Rectal smooth muscle tissue (tissue), 1 donor: ENCODE measurements around the gene EFNB3.
A peak's percentile ranks its signal among the peaks of the same experiment; 100 is the strongest.

Experiments
- H3K27ac ChIP-seq: one replicate; pipeline ENCODE4 v1.7.0; 2013; ENCODE audit warnings: low read depth, low read length, inconsistent platforms
- H3K27me3 ChIP-seq: one replicate; pipeline ENCODE4 v1.7.0; 2013; ENCODE audit warnings: low read length; ENCODE audit not compliant: control insufficient read depth, insufficient read depth
- H3K36me3 ChIP-seq: one replicate; pipeline ENCODE4 v1.7.0; 2013; ENCODE audit warnings: low read length; ENCODE audit not compliant: control insufficient read depth, insufficient read depth
- H3K4me1 ChIP-seq: one replicate; pipeline ENCODE4 v1.7.0; 2013; ENCODE audit warnings: low read length; ENCODE audit not compliant: control insufficient read depth, insufficient read depth
- H3K4me3 ChIP-seq: one replicate; pipeline ENCODE4 v1.7.0; 2013; ENCODE audit warnings: low read length
- H3K9ac ChIP-seq: one replicate; pipeline ENCODE4 v1.7.0; 2013; ENCODE audit warnings: low read length

Gene EFNB3

GRCh38 chr17:7715936-7716886 lies 11.2 kb downstream of the EFNB3 start:
- Histone ChIP-seq H3K27me3 (peaks cover 20% of the 10 kb centered on the region), H3K9ac (no peak overlapping the region), H3K27ac (peak overlapping the region; percentile 25), H3K4me1 (peaks cover 2% of the 10 kb centered on the region), H3K36me3 (no peaks in the 10 kb centered on the region), H3K4me3 (peak overlapping the region; percentile 67)

- Histone ChIP-seq H3K9ac (peak within 1 kb of the TSS; percentile 24), H3K27ac (peak within 1 kb of the TSS; percentile 25)
Measured at GRCh38 chr17:7716901-7717755, 12.1 kb downstream of the EFNB3 start, which contains the start of gene DNAH2. Gene DNAH2 (plus strand): TSS chr17:7717744. CDS start chr17:7719735, 1,991 bp downstream.

GRCh38 chr17:7717756-7718350 lies 12.9 kb downstream of the EFNB3 start:
- no peak overlapping the region for H3K9ac ChIP-seq
- H3K4me3 ChIP-seq: peak overlapping the region; percentile 67
- no peak overlapping the region for H3K27ac ChIP-seq
- peaks cover 2% of the 10 kb centered on the region for H3K4me1 ChIP-seq
- H3K36me3 ChIP-seq: no peaks in the 10 kb centered on the region
- H3K27me3 ChIP-seq: peaks cover 16% of the 10 kb centered on the region

More at GRCh38 chr17:7716901-7717755, 12.1 kb downstream of the EFNB3 start, which contains the start of gene DNAH2:
- Histone ChIP-seq H3K4me1 (peaks cover 2% of the 10 kb centered on the region), H3K27me3 (peaks cover 14% of the 10 kb centered on the region), H3K4me3 (peak within 1 kb of the TSS; percentile 67), H3K36me3 (no peaks in the 10 kb centered on the region)

GRCh38 chr17:7719661-7720060 lies 14.7 kb downstream of the EFNB3 start:
- no peak overlapping the region for H3K27ac ChIP-seq
- no peak overlapping the region for H3K9ac ChIP-seq
- H3K4me1 ChIP-seq: peaks cover 2% of the 10 kb centered on the region
- H3K4me3 ChIP-seq: no peak overlapping the region
- no peaks in the 10 kb centered on the region for H3K36me3 ChIP-seq
- H3K27me3 ChIP-seq: peaks cover 13% of the 10 kb centered on the region

DNA sequence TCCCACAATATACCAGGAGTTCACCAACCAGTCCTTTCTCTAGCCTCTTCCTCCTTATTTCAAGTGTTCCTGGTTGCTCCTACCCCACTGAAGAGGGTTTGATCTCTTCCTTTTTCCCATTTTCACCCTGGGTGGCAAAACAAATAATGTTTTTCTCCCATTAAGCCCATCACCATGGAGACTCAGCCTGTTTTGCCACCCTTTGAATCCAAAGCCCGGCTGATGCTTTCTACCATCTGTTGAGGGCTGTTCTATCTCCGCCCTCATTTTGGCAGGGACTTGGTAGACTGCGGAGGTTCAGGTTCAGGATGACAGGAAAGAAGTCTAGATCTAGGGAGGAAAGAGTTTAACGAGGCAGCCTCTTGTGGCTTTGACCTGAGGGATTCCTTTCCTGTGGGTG lies 15.1 kb downstream of the EFNB3 start:
- H3K36me3 ChIP-seq: no peaks in the 10 kb centered on the region
- no peak overlapping the region for H3K27ac ChIP-seq
- no peak overlapping the region for H3K9ac ChIP-seq
- peaks cover 2% of the 10 kb centered on the region for H3K4me1 ChIP-seq
- H3K4me3 ChIP-seq: no peak overlapping the region
- peaks cover 12% of the 10 kb centered on the region for H3K27me3 ChIP-seq

DNA sequence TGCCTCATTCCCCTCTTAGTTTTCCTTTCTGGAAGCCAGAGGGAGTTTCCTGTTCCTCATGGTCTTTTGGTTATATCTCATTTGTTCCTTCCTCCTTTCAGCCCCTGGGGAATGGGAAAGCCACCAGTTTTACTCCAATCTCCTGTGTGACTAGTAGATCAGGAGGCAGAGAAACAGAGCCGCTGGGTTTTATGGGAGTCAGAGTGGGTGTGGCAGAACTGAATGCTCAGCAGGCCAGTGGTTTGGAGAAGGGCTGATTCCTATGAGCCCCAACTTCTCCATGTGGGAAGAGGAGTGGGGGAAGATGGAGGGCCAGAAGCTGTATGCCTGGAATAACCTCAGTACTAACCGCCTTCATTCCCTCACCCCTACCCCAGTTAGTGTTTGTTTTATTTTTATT lies 16.6 kb downstream of the EFNB3 start:
- no peaks in the 10 kb centered on the region for H3K36me3 ChIP-seq
- no peak overlapping the region for H3K9ac ChIP-seq
- peaks cover 5% of the 10 kb centered on the region for H3K27me3 ChIP-seq
- H3K4me1 ChIP-seq: peaks cover 2% of the 10 kb centered on the region
- no peak overlapping the region for H3K27ac ChIP-seq
- no peak overlapping the region for H3K4me3 ChIP-seq

GRCh38 chr17:7727886-7728285 lies 22.9 kb downstream of the EFNB3 start:
- no peaks in the 10 kb centered on the region for H3K4me1 ChIP-seq
- no peak overlapping the region for H3K4me3 ChIP-seq
- no peaks in the 10 kb centered on the region for H3K27me3 ChIP-seq
- no peak overlapping the region for H3K9ac ChIP-seq
- H3K36me3 ChIP-seq: no peaks in the 10 kb centered on the region
- no peak overlapping the region for H3K27ac ChIP-seq

DNA sequence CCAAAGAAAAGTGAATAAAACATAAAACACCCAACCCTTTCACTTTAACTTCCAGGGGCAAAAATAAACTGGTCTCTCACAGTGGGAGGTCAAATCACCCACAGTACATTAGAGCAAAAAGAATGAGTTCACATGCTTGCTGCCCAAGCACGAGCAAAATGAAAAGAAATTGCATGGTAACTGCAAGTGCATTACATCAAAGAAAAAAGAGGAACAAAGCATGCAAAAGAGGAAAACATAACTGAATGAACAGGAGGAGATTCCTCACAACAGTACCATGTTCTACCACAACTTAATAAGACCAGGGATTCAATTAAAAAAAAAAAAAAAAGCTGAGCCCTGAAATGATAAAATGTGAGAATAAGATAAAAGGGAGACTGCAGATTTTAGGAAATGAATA lies 24.8 kb downstream of the EFNB3 start:
- H3K4me3 ChIP-seq: no peak overlapping the region
- no peak overlapping the region for H3K27ac ChIP-seq
- H3K9ac ChIP-seq: no peak overlapping the region
- no peaks in the 10 kb centered on the region for H3K4me1 ChIP-seq
- H3K27me3 ChIP-seq: no peaks in the 10 kb centered on the region
- H3K36me3 ChIP-seq: no peaks in the 10 kb centered on the region

DNA sequence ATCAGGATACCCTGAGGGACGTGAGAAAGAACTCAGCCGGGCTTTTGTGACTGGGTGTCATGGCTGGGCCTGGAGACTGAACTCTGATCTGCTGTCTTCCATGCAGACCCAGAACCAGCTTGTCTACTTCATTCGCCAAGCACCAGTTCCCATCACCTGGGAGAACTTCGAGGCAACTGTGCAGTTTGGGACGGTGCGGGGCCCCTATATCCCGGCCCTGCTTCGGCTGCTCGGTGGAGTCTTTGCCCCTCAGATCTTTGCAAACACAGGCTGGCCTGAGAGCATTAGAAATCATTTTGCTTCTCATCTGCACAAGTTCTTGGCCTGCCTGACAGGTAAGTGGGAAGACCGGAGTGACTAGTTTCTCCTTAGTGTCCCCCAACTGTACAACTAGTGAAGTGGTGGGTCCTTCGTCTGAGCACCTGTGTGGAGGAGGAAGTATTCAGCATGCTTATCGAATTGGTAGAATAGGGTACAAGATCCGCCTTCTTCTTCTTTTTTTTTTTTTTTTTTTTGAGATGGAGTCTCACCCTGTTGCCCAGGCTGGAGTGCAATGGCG lies 28.1 kb downstream of the EFNB3 start:
- Histone ChIP-seq H3K27me3 (no peaks in the 10 kb centered on the region), H3K4me1 (no peaks in the 10 kb centered on the region), H3K9ac (no peak overlapping the region)

GRCh38 chr17:7737601-7738000 lies 32.6 kb downstream of the EFNB3 start:
- no peaks in the 10 kb centered on the region for H3K27me3 ChIP-seq
- no peak overlapping the region for H3K4me3 ChIP-seq
- no peak overlapping the region for H3K27ac ChIP-seq
- H3K36me3 ChIP-seq: no peaks in the 10 kb centered on the region
- H3K4me1 ChIP-seq: no peaks in the 10 kb centered on the region
- no peak overlapping the region for H3K9ac ChIP-seq

More for the DNA sequence above, 28.1 kb downstream of the EFNB3 start:
- H3K36me3 ChIP-seq: no peaks in the 10 kb centered on the region
- no peak overlapping the region for H3K4me3 ChIP-seq
- H3K27ac ChIP-seq: no peak overlapping the region

DNA sequence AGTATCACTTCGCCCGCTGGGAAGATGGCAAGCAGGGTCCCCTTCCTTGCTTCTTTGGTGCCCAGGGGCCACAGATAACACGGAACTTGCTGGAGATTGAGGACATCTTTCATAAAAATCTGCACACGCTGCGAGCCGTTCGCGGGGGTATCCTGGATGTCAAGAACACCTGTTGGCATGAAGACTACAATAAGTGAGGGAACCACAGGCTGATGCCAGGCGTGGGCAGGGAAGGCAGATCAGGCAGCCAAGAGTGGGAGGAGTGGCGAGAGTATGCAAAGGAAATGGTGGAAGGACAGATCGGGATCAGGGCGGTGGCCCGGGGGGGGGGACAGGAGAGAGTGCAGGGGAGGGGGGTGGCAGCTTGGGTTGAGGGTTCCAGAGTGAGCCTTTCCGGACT lies 34.7 kb downstream of the EFNB3 start:
- H3K4me3 ChIP-seq: no peak overlapping the region
- H3K4me1 ChIP-seq: no peaks in the 10 kb centered on the region
- H3K27me3 ChIP-seq: no peaks in the 10 kb centered on the region
- H3K36me3 ChIP-seq: no peaks in the 10 kb centered on the region
- no peak overlapping the region for H3K9ac ChIP-seq
- no peak overlapping the region for H3K27ac ChIP-seq
